Renal pelvis (tissue), 4 donors: ENCODE results near the gene MAZ. TPM values are rescaled to one million over a fixed set of nuclear protein-coding genes. Genes with fewer than 3 reads are reported as not detected.

Experiments
- DNase-seq: peaks from one replicate; pipeline ENCODE4 v3.0.0-alpha.2; 2013
- polyA plus RNA-seq, 3 donors: library from polyadenylated mRNA; unstranded; fragments of 120-200 nt; gene quantifications; one replicate each; pipeline ENCODE4 v1.2.1, GENCODE V29; 2013; ENCODE audit not compliant: insufficient read length in 3 of 3

MAZ gene
- polyA plus RNA-seq, 3 donors, result 330 to 392 (median 348) TPM

GRCh38 chr16:29844575-29845331 is 38.4 kb downstream of the MAZ start:
- no peak for DNase-seq

GRCh38 chr16:29845656-29846055 is 39.3 kb downstream of the MAZ start:
- no peak for DNase-seq

GRCh38 chr16:29848420-29849297 is 42.3 kb downstream of the MAZ start:
- DNase-seq, result no peak

GRCh38 chr16:29849505-29849904 is 43.2 kb downstream of the MAZ start:
- DNase-seq, result no peak

- DNase-seq, result no peak
Measured at GRCh38 chr16:29850998-29851397, 44.7 kb downstream of the MAZ start.

- peak; percentile 24 for DNase-seq
Measured at GRCh38 chr16:29852654-29853053, 46.3 kb downstream of the MAZ start.

- DNase-seq, result no peak
Measured at GRCh38 chr16:29854520-29855100, 48.3 kb downstream of the MAZ start.

- no peak for DNase-seq
Measured at GRCh38 chr16:29857133-29857760, 50.9 kb downstream of the MAZ start.

- DNase-seq, result no peak
Measured at GRCh38 chr16:29858149-29858849, 52.0 kb downstream of the MAZ start.

- no peak for DNase-seq
Measured at GRCh38 chr16:29858974-29859373, 52.6 kb downstream of the MAZ start.

GRCh38 chr16:29860218-29860617 is 53.9 kb downstream of the MAZ start:
- DNase-seq, result no peak

Other genes starting within 250 kb of the MAZ start
- 1 to 10 TPM; 2.7 to 2.8 (median 2.8) TPM for gene SPN, start 143.3 kb upstream of the MAZ start, polyA plus RNA-seq
- 100 to 1,000 TPM; 171 to 206 (median 173) TPM for gene QPRT, start 127.3 kb upstream of the MAZ start, polyA plus RNA-seq
- gene C16orf54, start 60.5 kb upstream of the MAZ start, polyA plus RNA-seq, result under 1 TPM; 0.12 to 0.34 (median 0.17) TPM
- gene ZG16, start 28.3 kb upstream of the MAZ start, polyA plus RNA-seq, result under 1 TPM in 2 of 3 donors, not detected in 1; 0.03 to 0.05 TPM
- gene KIF22, start 15.8 kb upstream of the MAZ start, polyA plus RNA-seq, result 10 to 100 TPM; 68.2 to 81.8 (median 77.3) TPM
- 10 to 100 TPM; 15.4 to 22.5 (median 21.6) TPM for gene PRRT2, start 5.7 kb downstream of the MAZ start, polyA plus RNA-seq
- 10 to 100 TPM; 40.2 to 44.1 (median 43.6) TPM for gene PAGR1, start 9.6 kb downstream of the MAZ start, polyA plus RNA-seq
- gene MVP, start 13.9 kb downstream of the MAZ start, polyA plus RNA-seq, result 10 to 100 TPM; 16.1 to 24.7 (median 24.2) TPM
- 100 to 1,000 TPM; 111 to 120 (median 117) TPM for gene CDIPT, start 56.7 kb downstream of the MAZ start, polyA plus RNA-seq
- 10 to 100 TPM; 10.1 to 13.6 (median 11.7) TPM for gene SEZ6L2, start 93.0 kb downstream of the MAZ start, polyA plus RNA-seq
- gene ASPHD1, start 94.0 kb downstream of the MAZ start, polyA plus RNA-seq, result 1 to 10 TPM in 2 of 3 donors, under 1 TPM in 1; 0.95 to 1.4 (median 1.0) TPM
- 10 to 100 TPM; 14.8 to 30.9 (median 29.4) TPM for gene KCTD13, start 119.7 kb downstream of the MAZ start, polyA plus RNA-seq
- 100 to 1,000 TPM; 106 to 123 (median 113) TPM for gene TMEM219, start 155.6 kb downstream of the MAZ start, polyA plus RNA-seq
- gene TAOK2, start 167.3 kb downstream of the MAZ start, polyA plus RNA-seq, result 10 to 100 TPM; 51.0 to 56.5 (median 53.1) TPM
- gene HIRIP3, start 189.1 kb downstream of the MAZ start, polyA plus RNA-seq, result 10 to 100 TPM; 19.9 to 22.2 (median 20.7) TPM
- gene INO80E, start 189.7 kb downstream of the MAZ start, polyA plus RNA-seq, result 10 to 100 TPM; 52.3 to 64.9 (median 56.6) TPM
- gene DOC2A, start 204.5 kb downstream of the MAZ start, polyA plus RNA-seq, result 1 to 10 TPM; 2.9 to 4.9 (median 4.6) TPM
- gene C16orf92, start 216.7 kb downstream of the MAZ start, polyA plus RNA-seq, result not detected
- gene TLCD3B, start 224.7 kb downstream of the MAZ start, polyA plus RNA-seq, result 1 to 10 TPM; 1.2 to 1.7 (median 1.2) TPM